B cell (primary cell): ENCODE results near the gene SCUBE1.

Experiments used
- CTCF ChIP-seq: fragments of 200-600 bp; IDR thresholded peaks from one replicate; pipeline ENCODE4 v1.8.0; 2022; ENCODE audit warnings: antibody characterized with exemption, mild to moderate bottlenecking
- EZH2 ChIP-seq: IDR thresholded peaks from 2 replicates; pipeline ENCODE4 v1.6.1; 2012; ENCODE audit warnings: borderline replicate concordance, low read depth, mild to moderate bottlenecking, moderate library complexity, low read length; ENCODE audit not compliant: insufficient read depth, poor library complexity, severe bottlenecking

- TF ChIP-seq CTCF (no peak), EZH2 (no peak)
Measured at GRCh38 chr22:43333978-43334377, 9.2 kb downstream of the SCUBE1 start.
